Body of pancreas (tissue), 4 donors: Measurements from ENCODE around the gene PPT2. TPM values are rescaled to one million over a fixed set of nuclear protein-coding genes. Genes with fewer than 3 reads are reported as not detected.

Source experiments
- ATAC-seq: fragments of 150-250 bp; one replicate; pipeline ENCODE4 v1.9.1; 2016
- DNase-seq, 4 donors: peaks; one replicate each; pipeline ENCODE4 v3.0.0-alpha.2; 2019
- H3K27ac ChIP-seq, 4 donors: fragments of 200-600 bp; sonication (generic); 1 replicate in 3 of 4; 2 replicates in 1 of 4; pipeline versions ENCODE4 v1.5.1 to v1.6.1; 2016 to 2019; ENCODE audit warnings: mild to moderate bottlenecking in 1 of 4, mixed read lengths in 1 of 4, moderate library complexity in 1 of 4
- H3K27me3 ChIP-seq, 2 donors: fragments of 200-600 bp; sonication (generic); one replicate each; pipeline ENCODE4 v1.6.0; 2016; ENCODE audit warnings: mild to moderate bottlenecking in 1 of 2
- H3K36me3 ChIP-seq, 2 donors: fragments of 200-600 bp; sonication (generic); replicated peaks in 1 of 2; 2 replicates each; pipeline ENCODE4 v1.5.1; 2016; ENCODE audit warnings: low read depth in 2 of 2; ENCODE audit not compliant: insufficient read depth in 1 of 2
- H3K4me1 ChIP-seq: fragments of 200-600 bp; sonication (generic); one replicate; pipeline ENCODE4 v1.6.0; 2016
- H3K4me3 ChIP-seq, 2 donors: fragments of 200-600 bp; sonication (generic); 1 replicate in 1 of 2; 2 replicates in 1 of 2; pipeline ENCODE4 v1.5.1; 2016 to 2019
- H3K9me3 ChIP-seq, 3 donors: fragments of 200-600 bp; sonication (generic); 1 replicate in 2 of 3; 2 replicates in 1 of 3; pipeline ENCODE4 v1.5.1; 2016
- POLR2A ChIP-seq, 3 donors: fragments of 450-650 bp; IDR thresholded peaks; one replicate each; pipeline ENCODE4 v1.6.1; 2016; ENCODE audit warnings: antibody characterized with exemption in 3 of 3, mild to moderate bottlenecking in 2 of 3
- WGBS, 2 donors: methylation state at CpG; one replicate each; pipeline ENCODE4 v1.1.5; 2017; 5-methylcytosine and 5-hydroxymethylcytosine counted together
- intact Hi-C: fragments of 100-400 bp; cut with DNase I; formaldehyde crosslinking; loops from one replicate; pipeline ENCODE4 v1.15.1; 2023
- total RNA-seq, 2 donors: library from RNA; depleted of rRNA; stranded (reverse); fragments of >200 nt; gene quantifications; one replicate each; pipeline ENCODE4 v1.1.0, GENCODE V29; 2016
- TF ChIP-seq, protein P1 (sequence below), 7 experiments: fragments of 450-650 bp in 4 of 7; fragments of 200-600 bp in 3 of 7; sonication (generic) in 3 of 7; IDR thresholded peaks; one replicate each; pipeline ENCODE4 v1.5.1; 2016 to 2019; ENCODE audit warnings: antibody characterized with exemption in 7 of 7

The PPT2 gene
- total RNA-seq, 2 donors from 2014 or later: 3.6 to 9.9 TPM

DNA sequence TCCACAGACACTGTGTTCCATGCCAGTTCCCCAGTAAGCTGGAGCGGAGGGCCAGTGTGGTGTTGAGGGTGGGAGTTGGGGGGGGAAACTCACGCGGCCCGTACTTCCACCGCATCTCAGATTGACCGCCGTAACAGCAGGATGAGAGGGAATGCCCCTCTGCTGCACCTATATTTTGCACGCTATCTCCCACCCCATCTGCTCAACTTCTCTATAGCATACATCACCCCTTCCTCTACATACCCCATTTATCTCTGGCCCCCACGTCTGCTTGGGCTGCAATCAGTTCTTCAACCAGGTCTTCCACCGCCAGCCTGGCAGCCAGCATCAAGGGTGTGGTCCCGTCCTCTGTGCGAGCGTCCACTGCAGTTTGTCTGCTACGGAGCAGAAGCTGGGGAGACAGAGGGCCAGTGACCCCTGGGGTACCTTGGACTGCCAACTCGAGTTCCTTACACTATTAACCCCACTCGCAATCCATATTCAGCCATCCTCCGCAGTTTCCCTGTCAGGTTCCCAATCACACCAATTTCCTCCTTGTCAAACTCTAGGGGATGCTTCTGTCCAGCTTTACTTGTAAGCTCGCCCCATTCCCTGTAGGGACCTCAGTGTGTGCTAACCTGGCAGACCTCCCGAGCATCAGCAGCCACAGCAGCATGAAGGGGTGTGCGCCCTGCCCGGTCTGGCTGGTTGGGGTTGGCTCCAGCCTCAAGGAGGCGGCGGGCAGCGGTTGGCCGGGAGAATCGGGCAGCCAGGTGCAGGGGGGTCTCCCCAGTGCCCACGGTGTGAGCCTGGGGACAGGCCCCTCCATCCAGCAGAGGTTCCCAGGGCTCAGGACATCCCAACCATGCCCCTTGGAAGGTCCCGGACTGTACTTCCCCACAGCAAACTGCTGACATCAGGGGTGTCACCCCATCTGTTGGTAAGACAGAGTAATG, 43.0 kb downstream of the PPT2 start:
- Histone ChIP-seq H3K27ac (peak overlapping the region; percentile 95 to 100 (median 99)), H3K4me1 (peaks cover 20% of the 10 kb centered on the region), H3K9me3 (no peaks in the 10 kb centered on the region), H3K4me3 (peak overlapping the region in 1 of 2 donors; percentile 10), H3K36me3 (no peaks in the 10 kb centered on the region), H3K27me3 (no peaks in the 10 kb centered on the region)
- intact Hi-C loops: no loop called here
- DNase-seq: peak in 1 of 4 donors; percentile 39
- WGBS, 2 donors: 21 to 24% methylated on average over 20 to 27 of the region's 28 CpGs
- no peak for TF ChIP-seq POLR2A (IDR thresholded peaks at IDR 0.05)
- TF ChIP-seq, protein P1, sequence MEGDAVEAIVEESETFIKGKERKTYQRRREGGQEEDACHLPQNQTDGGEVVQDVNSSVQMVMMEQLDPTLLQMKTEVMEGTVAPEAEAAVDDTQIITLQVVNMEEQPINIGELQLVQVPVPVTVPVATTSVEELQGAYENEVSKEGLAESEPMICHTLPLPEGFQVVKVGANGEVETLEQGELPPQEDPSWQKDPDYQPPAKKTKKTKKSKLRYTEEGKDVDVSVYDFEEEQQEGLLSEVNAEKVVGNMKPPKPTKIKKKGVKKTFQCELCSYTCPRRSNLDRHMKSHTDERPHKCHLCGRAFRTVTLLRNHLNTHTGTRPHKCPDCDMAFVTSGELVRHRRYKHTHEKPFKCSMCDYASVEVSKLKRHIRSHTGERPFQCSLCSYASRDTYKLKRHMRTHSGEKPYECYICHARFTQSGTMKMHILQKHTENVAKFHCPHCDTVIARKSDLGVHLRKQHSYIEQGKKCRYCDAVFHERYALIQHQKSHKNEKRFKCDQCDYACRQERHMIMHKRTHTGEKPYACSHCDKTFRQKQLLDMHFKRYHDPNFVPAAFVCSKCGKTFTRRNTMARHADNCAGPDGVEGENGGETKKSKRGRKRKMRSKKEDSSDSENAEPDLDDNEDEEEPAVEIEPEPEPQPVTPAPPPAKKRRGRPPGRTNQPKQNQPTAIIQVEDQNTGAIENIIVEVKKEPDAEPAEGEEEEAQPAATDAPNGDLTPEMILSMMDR (IDR thresholded peaks at IDR 0.05): no peak
- no peak for ATAC-seq

DNA sequence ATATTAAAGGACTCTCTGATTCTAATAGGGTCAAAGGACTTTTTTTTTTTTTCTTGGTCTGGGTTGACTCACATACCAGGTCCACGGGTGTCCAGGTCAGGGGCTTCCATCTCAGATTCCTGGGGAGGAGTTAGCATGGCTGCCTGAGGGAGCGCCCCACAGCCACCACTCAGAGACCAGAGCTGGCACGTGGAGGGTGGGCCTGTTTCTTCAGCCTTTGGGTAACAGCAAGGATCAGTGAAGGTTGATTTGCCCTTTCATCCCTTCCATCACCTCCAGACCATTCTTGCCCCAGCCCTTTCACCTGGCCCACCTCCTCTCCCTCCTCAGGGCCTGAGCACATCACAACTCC, 44.4 kb downstream of the PPT2 start:
- intact Hi-C loops: no loop called here

DNA sequence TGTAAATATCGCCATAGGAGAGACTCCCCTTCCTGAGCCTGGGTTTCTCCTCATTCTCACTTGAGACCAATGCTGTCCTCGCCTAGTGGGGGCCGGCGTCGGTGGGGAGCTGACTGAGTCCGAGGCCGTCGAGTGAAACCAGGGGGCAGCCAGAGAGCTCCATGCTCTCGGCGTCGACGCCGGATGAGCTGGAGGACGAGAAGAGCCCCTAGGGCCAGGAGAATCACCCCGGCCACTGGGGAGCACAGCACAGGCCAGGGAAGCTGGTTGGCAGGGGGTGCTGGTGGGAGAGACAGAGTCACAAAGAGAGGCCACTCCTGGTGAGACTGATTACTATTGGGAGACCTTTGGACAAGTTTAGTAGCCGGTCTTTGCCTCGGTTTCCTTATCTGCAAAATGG, 44.9 kb downstream of the PPT2 start:
- H3K27ac ChIP-seq: no peak overlapping the region
- 68 to 79% methylated on average over 13 to 17 of the region's 17 CpGs for WGBS, 2 donors
- no peak overlapping the region for H3K4me3 ChIP-seq
- H3K4me1 ChIP-seq: peaks cover 20% of the 10 kb centered on the region
- DNase-seq: no peak
- H3K36me3 ChIP-seq: no peaks in the 10 kb centered on the region
- H3K9me3 ChIP-seq: no peaks in the 10 kb centered on the region
- TF ChIP-seq, protein P1 (IDR thresholded peaks at IDR 0.05): no peak
- TF ChIP-seq POLR2A (IDR thresholded peaks at IDR 0.05): no peak
- intact Hi-C loops: no loop called here
- no peak for ATAC-seq
- H3K27me3 ChIP-seq: no peaks in the 10 kb centered on the region

More for the DNA sequence above, 44.4 kb downstream of the PPT2 start:
- peaks cover 20% of the 10 kb centered on the region for H3K4me1 ChIP-seq
- no peaks in the 10 kb centered on the region for H3K27me3 ChIP-seq
- DNase-seq: no peak
- H3K9me3 ChIP-seq: no peaks in the 10 kb centered on the region
- no peak for ATAC-seq
- WGBS, 2 donors: 59 to 60% methylated on average over 3 of the region's 3 CpGs
- H3K27ac ChIP-seq: no peak overlapping the region
- H3K4me3 ChIP-seq: no peak overlapping the region
- TF ChIP-seq, protein P1 (IDR thresholded peaks at IDR 0.05): no peak
- TF ChIP-seq POLR2A (IDR thresholded peaks at IDR 0.05): no peak
- no peaks in the 10 kb centered on the region for H3K36me3 ChIP-seq

DNA sequence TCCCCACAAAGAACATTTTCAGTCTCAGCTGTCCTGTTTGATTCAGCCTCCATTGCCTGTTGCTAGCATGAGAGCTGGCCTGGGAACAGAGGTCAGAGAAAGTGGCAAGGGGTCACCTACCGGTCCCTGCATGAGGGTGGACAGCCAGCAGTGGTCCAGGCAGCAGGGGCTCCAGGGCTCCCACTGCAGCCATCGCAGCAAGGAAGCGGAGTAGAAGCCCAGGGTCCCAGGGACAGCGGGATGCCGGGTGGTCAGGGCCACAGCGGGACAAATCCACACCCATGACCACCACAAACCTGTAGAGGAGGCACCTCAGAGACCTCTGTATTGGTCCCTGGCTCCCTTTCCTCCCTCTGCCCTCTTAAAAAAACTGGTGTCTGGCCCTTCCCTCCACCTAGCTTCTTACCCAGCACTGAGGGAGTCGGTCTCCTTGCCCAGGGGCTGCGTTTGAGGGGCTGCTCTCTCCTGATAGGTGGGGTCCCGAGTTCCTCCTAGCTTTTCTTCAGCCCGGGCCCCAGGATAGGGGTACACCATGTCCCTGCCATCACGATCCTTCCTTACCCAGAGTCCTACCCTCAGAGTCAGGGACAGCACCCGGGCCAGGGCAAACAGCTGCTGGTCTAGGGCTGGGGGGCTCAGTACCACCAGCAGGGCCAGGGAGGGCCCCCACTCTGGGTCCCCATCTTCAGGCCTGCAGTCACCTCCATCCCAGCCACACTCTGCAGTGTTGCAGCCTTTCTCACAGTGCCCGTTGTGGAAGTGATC, 47.0 kb downstream of the PPT2 start:
- H3K4me3 ChIP-seq: no peak overlapping the region
- TF ChIP-seq, protein P1 (IDR thresholded peaks at IDR 0.05): no peak
- no peak for TF ChIP-seq POLR2A (IDR thresholded peaks at IDR 0.05)
- WGBS, 2 donors: 62 to 70% methylated on average over 12 to 13 of the region's 13 CpGs
- intact Hi-C loops: no loop called here
- no peaks in the 10 kb centered on the region for H3K9me3 ChIP-seq
- no peak overlapping the region for H3K27ac ChIP-seq
- no peaks in the 10 kb centered on the region for H3K27me3 ChIP-seq
- ATAC-seq (no peak), DNase-seq (no peak)
- H3K36me3 ChIP-seq: no peaks in the 10 kb centered on the region
- peaks cover 11% of the 10 kb centered on the region for H3K4me1 ChIP-seq
